Gastrocnemius medialis (tissue), 4 donors: ENCODE data around the gene PAK1. TPM values are rescaled to one million over a fixed set of nuclear protein-coding genes. Genes with fewer than 3 reads are reported as not detected.

ENCODE experiments used
- ATAC-seq, 2 donors: fragments of 150-250 bp; one replicate each; pipeline ENCODE4 v1.9.1; 2016
- DNase-seq, 2 donors: peaks; one replicate each; pipeline ENCODE4 v3.0.0-alpha.2; 2019
- H3K27ac ChIP-seq, 4 donors: fragments of 200-600 bp; sonication (generic); 1 replicate in 1 of 4; 2 replicates in 3 of 4; pipeline ENCODE4 v1.5.1; 2016 to 2018; ENCODE audit warnings: mild to moderate bottlenecking in 2 of 4, moderate library complexity in 1 of 4
- H3K27me3 ChIP-seq, 3 donors: fragments of 200-600 bp; sonication (generic) in 2 of 3; 1 replicate in 1 of 3; 2 replicates in 2 of 3; pipeline versions ENCODE4 v1.5.1 to v1.6.0; 2016 to 2019; ENCODE audit warnings: mild to moderate bottlenecking in 1 of 3, moderate library complexity in 1 of 3
- H3K36me3 ChIP-seq, 2 donors: fragments of 200-600 bp; sonication (generic) in 1 of 2; one replicate each; pipeline ENCODE4 v1.5.1; 2017 to 2018
- H3K4me1 ChIP-seq, 2 donors: fragments of 200-600 bp; sonication (generic) in 1 of 2; one replicate each; pipeline ENCODE4 v1.5.1; 2016 to 2017; ENCODE audit warnings: mild to moderate bottlenecking in 2 of 2
- H3K4me3 ChIP-seq, 4 donors: fragments of 200-600 bp; sonication (generic) in 3 of 4; 1 replicate in 1 of 4; 2 replicates in 3 of 4; pipeline ENCODE4 v1.5.1; 2016 to 2019; ENCODE audit warnings: mild to moderate bottlenecking in 2 of 4
- H3K9me3 ChIP-seq, 3 donors: fragments of 200-600 bp; sonication (generic) in 2 of 3; 1 replicate in 1 of 3; 2 replicates in 2 of 3; pipeline ENCODE4 v1.5.1; 2016 to 2019
- CTCF ChIP-seq, 5 experiments: fragments of 450-650 bp in 3 of 5; fragments of 200-600 bp in 2 of 5; sonication (generic) in 2 of 5; IDR thresholded peaks in 4 of 5; conservative IDR thresholded peaks in 1 of 5; 1 replicate in 4 of 5; 2 replicates in 1 of 5; pipeline ENCODE4 v1.5.1; 2016 to 2019; ENCODE audit warnings: antibody characterized with exemption in 5 of 5, mild to moderate bottlenecking in 3 of 5, moderate library complexity in 3 of 5
- POLR2A ChIP-seq, 2 donors: fragments of 450-650 bp; IDR thresholded peaks; one replicate each; pipeline ENCODE4 v1.6.1; 2017; ENCODE audit warnings: antibody characterized with exemption in 2 of 2, mild to moderate bottlenecking in 2 of 2, moderate library complexity in 2 of 2
- in situ Hi-C, 4 donors: fragments of 200-750 bp; cut with MboI; loops; one replicate each; pipeline versions ENCODE4 v1.15.0 to v1.8.0; 2017; ENCODE audit warnings: low sequenced_read_pairs in 4 of 4
- intact Hi-C: fragments of 100-400 bp; cut with DNase I; formaldehyde crosslinking; loops from one replicate; pipeline ENCODE4 v1.15.1; 2023; ENCODE audit warnings: low total_unique reads
- total RNA-seq, 4 donors: library from RNA; depleted of rRNA; stranded (reverse); fragments of >200 nt; gene quantifications; one replicate each; pipeline versions ENCODE4 v1.1.0 to v1.2.3, GENCODE V29; 2016

PAK1 gene
- total RNA-seq, 4 donors from 2014 or later, result 22.3 to 34.4 (median 27.9) TPM

- peaks cover 0 to 22% of the 10 kb centered on the region in 2 donors for H3K4me1 ChIP-seq
- H3K27me3 ChIP-seq, result no peaks in the 10 kb centered on the region
- H3K36me3 ChIP-seq, result peaks cover 0 to 7% of the 10 kb centered on the region in 2 donors
- ATAC-seq (no peak), DNase-seq (no peak)
- in situ Hi-C loops, result no loop called here
- TF ChIP-seq CTCF (IDR thresholded peaks at IDR 0.05 in 4 of 5, conservative IDR thresholded peaks at IDR 0.05 in 1 of 5) (no peak), POLR2A (IDR thresholded peaks at IDR 0.05) (no peak)
- H3K27ac ChIP-seq, result no peak overlapping the region
- intact Hi-C loops, result no loop called here
- no peaks in the 10 kb centered on the region for H3K9me3 ChIP-seq
- no peak overlapping the region for H3K4me3 ChIP-seq
Observed at GRCh38 chr11:77370217-77370616, 103.7 kb downstream of the PAK1 start.

- DNase-seq (no peak), ATAC-seq (no peak)
- H3K4me3 ChIP-seq, result no peak overlapping the region
- H3K9me3 ChIP-seq, result no peaks in the 10 kb centered on the region
- TF ChIP-seq CTCF (IDR thresholded peaks at IDR 0.05 in 4 of 5, conservative IDR thresholded peaks at IDR 0.05 in 1 of 5) (no peak), POLR2A (IDR thresholded peaks at IDR 0.05) (no peak)
- intact Hi-C loops (no loop called here), in situ Hi-C loops (no loop called here)
- H3K36me3 ChIP-seq, result no peaks in the 10 kb centered on the region
- no peaks in the 10 kb centered on the region for H3K4me1 ChIP-seq
- H3K27me3 ChIP-seq, result no peaks in the 10 kb centered on the region
- H3K27ac ChIP-seq, result no peak overlapping the region
Observed at GRCh38 chr11:77361184-77361583, 112.7 kb downstream of the PAK1 start.

- Histone ChIP-seq H3K4me3 (no peak overlapping the region), H3K4me1 (peaks cover 2 to 9% of the 10 kb centered on the region in 2 donors), H3K36me3 (no peaks in the 10 kb centered on the region), H3K9me3 (no peaks in the 10 kb centered on the region), H3K27me3 (no peaks in the 10 kb centered on the region), H3K27ac (no peak overlapping the region)
- no peak for ATAC-seq
- intact Hi-C loops (no loop called here), in situ Hi-C loops (no loop called here)
- no peak for TF ChIP-seq POLR2A (IDR thresholded peaks at IDR 0.05)
- no peak for TF ChIP-seq CTCF (IDR thresholded peaks at IDR 0.05 in 4 of 5, conservative IDR thresholded peaks at IDR 0.05 in 1 of 5)
- no peak for DNase-seq
Observed at GRCh38 chr11:77359481-77359880, 114.4 kb downstream of the PAK1 start.

GRCh38 chr11:77353131-77353530 lies 120.8 kb downstream of the PAK1 start:
- peaks cover 35 to 54% of the 10 kb centered on the region in 2 donors for H3K4me1 ChIP-seq
- H3K27me3 ChIP-seq, result no peaks in the 10 kb centered on the region
- H3K4me3 ChIP-seq, result no peak overlapping the region
- no peaks in the 10 kb centered on the region for H3K36me3 ChIP-seq
- intact Hi-C loops (no loop called here), in situ Hi-C loops (no loop called here)
- H3K9me3 ChIP-seq, result no peaks in the 10 kb centered on the region
- peak overlapping the region in 3 of 4 donors; percentile 52 to 71 (median 66) for H3K27ac ChIP-seq
- DNase-seq, result no peak
- peak; percentile 37 to 67 for ATAC-seq
- TF ChIP-seq POLR2A (IDR thresholded peaks at IDR 0.05), result no peak
- no peak for TF ChIP-seq CTCF (IDR thresholded peaks at IDR 0.05 in 4 of 5, conservative IDR thresholded peaks at IDR 0.05 in 1 of 5)

- Histone ChIP-seq H3K27ac (peak overlapping the region in 1 of 4 donors; percentile 15), H3K36me3 (no peaks in the 10 kb centered on the region), H3K4me3 (no peak overlapping the region), H3K9me3 (no peaks in the 10 kb centered on the region), H3K27me3 (no peaks in the 10 kb centered on the region), H3K4me1 (peaks cover 35 to 55% of the 10 kb centered on the region in 2 donors)
- no peak for DNase-seq
- intact Hi-C loops, result no loop called here
- ATAC-seq, result no peak
- no peak for TF ChIP-seq POLR2A (IDR thresholded peaks at IDR 0.05)
- no peak for TF ChIP-seq CTCF (IDR thresholded peaks at IDR 0.05 in 4 of 5, conservative IDR thresholded peaks at IDR 0.05 in 1 of 5)
- in situ Hi-C loops, result no loop called here
Observed at GRCh38 chr11:77351281-77351886, 122.5 kb downstream of the PAK1 start.
